ENCODE results near the gene SNX20.

Gene SNX20

DNA sequence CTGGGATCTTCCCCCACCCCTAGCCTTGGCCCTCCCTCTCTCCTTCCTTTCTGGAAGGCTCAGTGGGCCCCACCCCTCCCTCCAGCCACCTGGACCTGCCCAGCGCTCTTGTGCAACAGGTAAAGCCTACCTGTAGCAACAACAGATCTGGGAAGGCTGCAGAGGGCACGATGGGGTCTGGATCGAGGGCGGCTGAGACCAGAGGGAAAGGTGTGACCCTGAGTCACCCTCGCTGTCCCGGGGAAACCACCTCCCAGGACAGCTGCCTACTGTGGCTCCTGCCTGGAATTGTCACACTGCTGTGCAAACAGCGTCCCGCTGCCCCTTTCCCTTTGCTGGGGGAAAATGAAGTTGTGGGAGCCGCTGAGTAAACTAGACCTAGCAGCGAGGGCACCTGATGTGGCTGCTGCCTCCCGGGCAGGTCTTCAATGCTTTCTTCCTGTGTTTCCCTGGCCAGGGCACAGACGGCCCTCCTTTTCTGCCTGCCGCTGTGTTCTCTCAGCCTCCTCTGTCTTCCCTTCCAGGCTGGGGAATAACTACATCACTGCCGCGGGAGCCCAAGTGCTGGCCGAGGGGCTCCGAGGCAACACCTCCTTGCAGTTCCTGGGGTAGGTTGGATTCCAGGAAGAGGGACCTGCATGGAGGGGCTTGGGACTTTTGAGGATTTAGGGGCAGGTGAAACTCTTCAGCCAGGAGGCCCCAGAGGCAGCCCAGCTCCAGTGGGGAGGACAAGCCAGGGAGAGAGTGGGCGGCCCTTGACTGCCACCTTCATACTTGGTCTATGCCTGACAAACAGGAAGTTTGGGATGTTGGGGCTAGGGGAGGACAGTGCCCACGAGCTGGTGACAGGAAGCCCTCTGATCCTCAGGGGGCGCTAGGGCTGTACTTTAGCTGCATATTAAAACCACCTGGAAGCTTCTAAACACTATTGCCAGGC is 38.6 kb upstream of the SNX20 start:
- peak; percentile 82 for DNase-seq (ENCODE audit: low read depth)
- TF ChIP-seq MYC (IDR thresholded peaks at IDR 0.05; ENCODE audit: low read depth, low read length), result peak; percentile 61; the same call in 1 of the 2 replicates
- peak; percentile 45 for TF ChIP-seq CTCF (IDR thresholded peaks at IDR 0.05; ENCODE audit: low read depth, low read length)
- peak; percentile 39 for TF ChIP-seq MAX (IDR thresholded peaks at IDR 0.05; ENCODE audit: low read depth, low read length)
- TF ChIP-seq POLR2A (IDR thresholded peaks at IDR 0.05; ENCODE audit: extremely low read depth, insufficient read length), result no peak
- no peak overlapping the region for H3K4me3 ChIP-seq (ENCODE audit: low read depth, low read length)

DNA sequence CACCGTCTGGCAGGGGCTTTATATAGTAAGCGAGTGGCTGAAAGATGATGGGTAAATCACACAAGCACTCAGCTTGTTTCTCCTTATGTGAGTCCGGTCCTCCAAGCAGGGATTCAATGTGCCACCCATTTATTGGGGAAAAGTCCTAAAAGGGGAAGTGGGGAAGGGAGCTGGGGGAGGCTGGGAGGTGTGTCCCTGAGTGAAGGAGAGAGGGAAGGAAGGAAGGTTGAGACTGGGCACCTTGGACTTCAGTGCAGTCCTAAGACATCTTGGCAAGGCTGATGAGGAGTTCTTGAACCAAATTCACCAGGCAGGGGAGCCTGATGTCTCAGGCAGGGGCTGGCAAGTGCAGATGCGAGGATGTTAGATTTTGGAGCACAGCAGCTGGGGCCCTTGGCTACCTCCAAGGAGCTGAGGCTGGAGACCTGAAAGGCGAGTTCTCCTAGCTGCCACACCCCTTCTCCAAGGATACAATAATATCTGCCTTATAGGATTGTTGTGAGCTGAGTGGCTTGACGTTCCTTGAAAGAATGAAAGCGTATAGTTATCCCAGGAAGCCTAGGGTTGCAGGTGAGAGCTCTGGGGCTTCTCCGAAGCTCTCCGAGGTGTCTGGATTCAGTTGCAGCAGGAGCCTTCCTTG is 37.8 kb upstream of the SNX20 start:
- TF ChIP-seq CTCF (IDR thresholded peaks at IDR 0.05; ENCODE audit: low read depth, low read length), result no peak
- TF ChIP-seq MAX (IDR thresholded peaks at IDR 0.05; ENCODE audit: low read depth, low read length), result no peak

GRCh38 chr16:50718061-50718760 is 37.1 kb upstream of the SNX20 start:
- H3K4me3 ChIP-seq (ENCODE audit: low read depth, low read length), result no peak overlapping the region
- no peak for DNase-seq (ENCODE audit: low read depth)
- no peak for TF ChIP-seq POLR2A (IDR thresholded peaks at IDR 0.05; ENCODE audit: extremely low read depth, insufficient read length)
- TF ChIP-seq CTCF (IDR thresholded peaks at IDR 0.05; ENCODE audit: low read depth, low read length), result no peak
- no peak for TF ChIP-seq MYC (IDR thresholded peaks at IDR 0.05; ENCODE audit: low read depth, low read length)
- no peak for TF ChIP-seq MAX (IDR thresholded peaks at IDR 0.05; ENCODE audit: low read depth, low read length)

More for the DNA sequence above, 37.8 kb upstream of the SNX20 start:
- no peak overlapping the region for H3K4me3 ChIP-seq (ENCODE audit: low read depth, low read length)
- DNase-seq (ENCODE audit: low read depth), result no peak

GRCh38 chr16:50717494-50717893 is 36.4 kb upstream of the SNX20 start:
- H3K4me3 ChIP-seq (ENCODE audit: low read depth, low read length), result no peak overlapping the region
- TF ChIP-seq MAX (IDR thresholded peaks at IDR 0.05; ENCODE audit: low read depth, low read length) (no peak), MYC (IDR thresholded peaks at IDR 0.05; ENCODE audit: low read depth, low read length) (no peak), CTCF (IDR thresholded peaks at IDR 0.05; ENCODE audit: low read depth, low read length) (no peak), POLR2A (IDR thresholded peaks at IDR 0.05; ENCODE audit: extremely low read depth, insufficient read length) (no peak)
- DNase-seq (ENCODE audit: low read depth), result no peak

GRCh38 chr16:50717091-50717490 is 36.0 kb upstream of the SNX20 start:
- H3K4me3 ChIP-seq (ENCODE audit: low read depth, low read length), result no peak overlapping the region
- TF ChIP-seq MAX (IDR thresholded peaks at IDR 0.05; ENCODE audit: low read depth, low read length) (no peak), POLR2A (IDR thresholded peaks at IDR 0.05; ENCODE audit: extremely low read depth, insufficient read length) (no peak)
- DNase-seq (ENCODE audit: low read depth), result peak; percentile 66

Data from NB4 (cell line).